Esophagus squamous epithelium (tissue), 5 donors: Measurements from ENCODE around the gene PMM1. TPM values are rescaled to one million over a fixed set of nuclear protein-coding genes. Genes with fewer than 3 reads are reported as not detected.
"Not testable (repeated sequence)": the region's sequence is repeated elsewhere in the genome, so short reads cannot be mapped to it uniquely, and the experiment has no call there.

Source experiments
- DNase-seq: peaks from one replicate; lab custom pipeline; 2025; lab: John Stamatoyannopoulos, UW
- H3K27ac ChIP-seq, 4 donors: fragments of 200-600 bp; sonication (generic); one replicate each; pipeline ENCODE4 v1.5.1; 2016 to 2019; ENCODE audit warnings: mild to moderate bottlenecking in 1 of 4
- H3K27me3 ChIP-seq, 4 donors: fragments of 200-600 bp; sonication (generic); 1 replicate in 3 of 4; 2 replicates in 1 of 4; pipeline versions ENCODE4 v1.5.1 to v1.6.0; 2017 to 2021; ENCODE audit warnings: antibody characterized with exemption in 1 of 4
- H3K36me3 ChIP-seq, 3 donors: fragments of 200-600 bp; sonication (generic); one replicate each; pipeline ENCODE4 v1.5.1; 2016 to 2019
- H3K4me1 ChIP-seq, 3 donors: fragments of 200-600 bp; sonication (generic); one replicate each; pipeline ENCODE4 v1.5.1; 2017 to 2019
- H3K4me3 ChIP-seq, 4 donors: fragments of 200-600 bp; sonication (generic); 1 replicate in 3 of 4; 2 replicates in 1 of 4; pipeline ENCODE4 v1.5.1; 2016 to 2019; ENCODE audit warnings: mild to moderate bottlenecking in 2 of 4, moderate library complexity in 1 of 4
- H3K9me3 ChIP-seq, 3 donors: fragments of 200-600 bp; sonication (generic); one replicate each; pipeline ENCODE4 v1.5.1; 2016 to 2019
- POLR2A ChIP-seq, 4 donors: fragments of 450-650 bp; IDR thresholded peaks; one replicate each; pipeline ENCODE4 v1.6.1; 2017; ENCODE audit warnings: antibody characterized with exemption in 4 of 4, mild to moderate bottlenecking in 4 of 4, moderate library complexity in 3 of 4
- WGBS, 2 donors: methylation state at CpG; one replicate each; pipeline ENCODE4 v1.1.5; 2018; 5-methylcytosine and 5-hydroxymethylcytosine counted together
- intact Hi-C: fragments of 100-400 bp; cut with DNase I; formaldehyde crosslinking; loops from one replicate; pipeline ENCODE4 v1.15.0; 2022
- total RNA-seq, 4 donors: library from RNA; depleted of rRNA; stranded (reverse); fragments of >200 nt; gene quantifications; one replicate each; pipeline ENCODE4 v1.1.0, GENCODE V29; 2016
- TF ChIP-seq, protein P1 (sequence below), 6 experiments: fragments of 450-650 bp in 4 of 6; fragments of 200-600 bp in 2 of 6; sonication (generic) in 2 of 6; IDR thresholded peaks; one replicate each; pipeline ENCODE4 v1.5.1; 2016 to 2019; ENCODE audit warnings: antibody characterized with exemption in 6 of 6, mild to moderate bottlenecking in 4 of 6, moderate library complexity in 4 of 6
- donor health status: DM: yes; HTN: yes; CAD: no.

Gene PMM1
- total RNA-seq, 4 donors from 2014 or later = 17.9 to 65.2 (median 49.5) TPM

GRCh38 chr22:41560095-41560471 lies 29.6 kb downstream of the PMM1 start:
- no peak for DNase-seq
- WGBS, 2 donors = 58 to 69% methylated on average over 4 to 6 of the region's 6 CpGs
- intact Hi-C loops = no loop called here
- no peak for TF ChIP-seq POLR2A (IDR thresholded peaks at IDR 0.05)
- TF ChIP-seq, protein P1, sequence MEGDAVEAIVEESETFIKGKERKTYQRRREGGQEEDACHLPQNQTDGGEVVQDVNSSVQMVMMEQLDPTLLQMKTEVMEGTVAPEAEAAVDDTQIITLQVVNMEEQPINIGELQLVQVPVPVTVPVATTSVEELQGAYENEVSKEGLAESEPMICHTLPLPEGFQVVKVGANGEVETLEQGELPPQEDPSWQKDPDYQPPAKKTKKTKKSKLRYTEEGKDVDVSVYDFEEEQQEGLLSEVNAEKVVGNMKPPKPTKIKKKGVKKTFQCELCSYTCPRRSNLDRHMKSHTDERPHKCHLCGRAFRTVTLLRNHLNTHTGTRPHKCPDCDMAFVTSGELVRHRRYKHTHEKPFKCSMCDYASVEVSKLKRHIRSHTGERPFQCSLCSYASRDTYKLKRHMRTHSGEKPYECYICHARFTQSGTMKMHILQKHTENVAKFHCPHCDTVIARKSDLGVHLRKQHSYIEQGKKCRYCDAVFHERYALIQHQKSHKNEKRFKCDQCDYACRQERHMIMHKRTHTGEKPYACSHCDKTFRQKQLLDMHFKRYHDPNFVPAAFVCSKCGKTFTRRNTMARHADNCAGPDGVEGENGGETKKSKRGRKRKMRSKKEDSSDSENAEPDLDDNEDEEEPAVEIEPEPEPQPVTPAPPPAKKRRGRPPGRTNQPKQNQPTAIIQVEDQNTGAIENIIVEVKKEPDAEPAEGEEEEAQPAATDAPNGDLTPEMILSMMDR (IDR thresholded peaks at IDR 0.05) = no peak
- Histone ChIP-seq H3K36me3 (no peaks in the 10 kb centered on the region), H3K4me1 (peaks cover 3 to 53% (median 13%) of the 10 kb centered on the region in 3 donors), H3K4me3 (peak overlapping the region in 1 of 4 donors; percentile 57), H3K27me3 (peaks cover 0 to 46% (median 0%) of the 10 kb centered on the region in 4 donors), H3K9me3 (no peaks in the 10 kb centered on the region), H3K27ac (peak overlapping the region; percentile 19 to 91 (median 70))

DNA sequence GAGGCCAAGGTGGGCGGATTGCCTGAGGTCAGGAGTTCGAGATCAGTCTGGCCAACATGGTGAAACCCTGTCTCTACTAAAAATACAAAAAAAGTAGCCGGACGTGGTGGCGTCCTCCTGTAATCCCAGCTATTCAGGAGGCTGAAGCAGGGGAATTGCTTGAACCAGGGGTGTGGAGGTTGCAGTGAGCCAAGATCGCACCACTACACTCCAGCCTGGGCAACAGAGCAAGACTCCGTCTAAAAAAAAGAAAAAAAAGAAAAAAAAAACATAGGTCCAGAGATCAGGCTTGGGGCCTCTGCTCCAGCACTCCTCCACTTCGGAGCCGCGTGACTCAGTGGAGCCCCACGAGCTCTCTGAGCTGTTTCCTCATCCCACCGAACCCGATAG lies 31.4 kb downstream of the PMM1 start:
- WGBS, 2 donors = 84% methylated on average over 10 to 11 of the region's 13 CpGs
- intact Hi-C loops = not testable (repeated sequence)

DNA sequence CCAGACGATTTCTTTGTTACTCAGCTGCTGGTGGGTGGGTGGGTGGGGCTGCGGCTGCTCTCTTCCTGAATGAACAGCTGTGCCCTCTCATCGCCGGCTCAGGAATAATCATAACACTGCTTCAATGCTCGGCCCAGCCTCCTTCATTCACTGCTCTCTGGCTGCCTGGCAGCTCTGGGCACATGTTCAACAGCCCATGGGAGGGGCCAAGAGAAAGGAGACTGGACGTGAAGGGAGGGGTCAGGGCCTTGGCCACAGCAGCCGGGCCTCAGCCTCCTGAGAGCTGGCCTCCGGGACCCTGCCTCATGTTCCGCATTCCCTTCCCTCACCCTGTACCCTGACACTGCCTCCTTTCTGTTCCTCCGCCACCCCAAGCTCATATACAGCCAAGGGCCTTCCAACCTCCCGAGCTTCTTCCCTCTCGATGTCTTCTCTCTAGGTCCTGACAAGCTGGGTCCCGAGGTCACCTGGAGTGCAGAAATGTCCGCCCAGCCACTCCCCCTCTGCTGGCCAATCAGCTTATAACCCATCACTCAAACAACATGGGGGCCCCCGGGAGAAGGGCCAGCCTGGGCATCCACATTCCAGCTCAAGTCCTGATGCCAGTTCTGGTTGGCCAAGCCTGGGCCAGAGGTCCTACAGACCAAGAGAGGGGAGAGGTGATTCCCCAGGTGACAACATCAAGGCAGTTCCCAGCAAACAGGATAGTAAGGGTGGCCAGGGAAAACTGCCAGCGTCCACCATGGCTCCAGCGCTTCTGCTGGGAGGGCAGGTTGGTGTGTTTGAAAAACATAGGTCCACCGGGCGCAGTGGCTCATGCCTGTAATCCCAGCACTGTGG lies 32.0 kb downstream of the PMM1 start:
- Histone ChIP-seq H3K4me1 (peaks cover 3 to 39% (median 6%) of the 10 kb centered on the region in 3 donors), H3K4me3 (peak overlapping the region in 1 of 4 donors; percentile 22), H3K27me3 (peaks cover 0 to 38% (median 0%) of the 10 kb centered on the region in 4 donors), H3K27ac (peak overlapping the region; percentile 12 to 76 (median 64)), H3K9me3 (no peaks in the 10 kb centered on the region), H3K36me3 (no peaks in the 10 kb centered on the region)
- DNase-seq = no peak
- intact Hi-C loops = no loop called here
- TF ChIP-seq, protein P1 (IDR thresholded peaks at IDR 0.05) = no peak
- no peak for TF ChIP-seq POLR2A (IDR thresholded peaks at IDR 0.05)
- WGBS, 2 donors = 45 to 65% methylated on average over 9 to 12 of the region's 19 CpGs

More for the DNA sequence above, 31.4 kb downstream of the PMM1 start:
- not testable (repeated sequence) for DNase-seq, H3K36me3 ChIP-seq, H3K4me3 ChIP-seq, H3K9me3 ChIP-seq
- peaks cover 3 to 46% (median 10%) of the 10 kb centered on the region in 3 donors for H3K4me1 ChIP-seq
- H3K27ac ChIP-seq = peak overlapping the region; percentile 12 to 76 (median 64)
- peaks cover 0 to 44% (median 0%) of the 10 kb centered on the region in 4 donors for H3K27me3 ChIP-seq

DNA sequence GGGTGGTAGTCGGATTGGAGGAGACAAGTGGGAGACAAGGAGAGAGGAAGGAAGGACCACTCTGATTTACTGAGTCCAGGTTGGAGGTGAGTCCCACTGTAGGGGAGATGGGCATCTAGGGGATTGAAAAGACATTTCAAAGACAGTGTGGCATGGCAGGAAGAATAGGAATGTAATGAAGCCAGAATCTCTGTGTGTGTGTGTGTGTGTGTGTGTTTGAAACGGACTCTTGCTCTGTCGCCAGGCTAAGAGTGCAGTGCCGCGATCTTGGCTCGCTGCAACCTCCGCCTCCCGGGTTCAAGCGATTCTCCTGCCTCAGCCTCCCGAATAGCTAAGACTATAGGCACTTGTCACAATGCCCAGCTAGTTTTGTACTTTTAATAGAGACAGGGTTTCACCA lies 33.1 kb downstream of the PMM1 start:
- Histone ChIP-seq H3K4me1 (peaks cover 1 to 29% (median 6%) of the 10 kb centered on the region in 3 donors), H3K9me3 (no peaks in the 10 kb centered on the region), H3K36me3 (no peaks in the 10 kb centered on the region), H3K4me3 (no peak overlapping the region), H3K27ac (peak overlapping the region in 2 of 4 donors; percentile 67 to 76), H3K27me3 (peaks cover 0 to 27% (median 0%) of the 10 kb centered on the region in 4 donors)
- intact Hi-C loops = no loop called here
- DNase-seq = no peak
- TF ChIP-seq, protein P1 (IDR thresholded peaks at IDR 0.05) = no peak
- no peak for TF ChIP-seq POLR2A (IDR thresholded peaks at IDR 0.05)
- WGBS, 2 donors = 74 to 81% methylated on average over 7 to 10 of the region's 10 CpGs

DNA sequence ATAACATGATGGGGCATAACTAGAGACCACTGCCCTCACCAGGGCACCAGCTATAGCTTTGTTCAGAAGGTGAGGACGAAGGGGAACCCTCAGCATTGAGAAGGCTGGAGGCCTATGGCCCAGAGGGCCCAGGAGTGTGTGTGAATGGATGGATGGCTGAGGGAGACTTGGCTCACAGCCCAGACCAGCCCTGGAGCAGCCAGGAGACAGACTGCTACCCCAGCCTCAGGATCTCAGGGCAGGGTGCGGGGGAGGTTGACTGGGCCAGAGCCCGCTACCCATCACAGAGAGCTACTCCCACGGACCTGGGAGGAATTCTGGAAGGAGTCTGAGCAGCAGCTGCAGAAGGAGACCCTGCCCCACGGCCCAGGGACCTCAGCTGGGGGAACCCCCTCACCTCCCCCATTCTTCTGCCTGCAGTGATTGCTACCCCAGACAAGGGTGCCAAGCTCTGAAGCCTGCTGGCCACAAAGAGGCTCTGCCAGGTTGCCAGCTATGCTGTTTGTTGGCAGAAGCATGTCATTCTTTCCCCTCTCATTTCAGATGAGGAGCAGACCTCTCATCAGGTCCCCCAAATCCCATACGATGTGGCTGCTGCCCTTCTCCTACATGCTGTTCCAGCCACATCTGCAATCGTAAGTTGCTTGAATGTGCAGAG lies 34.2 kb downstream of the PMM1 start:
- DNase-seq = no peak
- 80 to 89% methylated on average over 3 of the region's 7 CpGs for WGBS, 2 donors
- Histone ChIP-seq H3K4me3 (no peak overlapping the region), H3K27me3 (peaks cover 0 to 16% (median 0%) of the 10 kb centered on the region in 4 donors), H3K4me1 (peaks cover 0 to 25% (median 6%) of the 10 kb centered on the region in 3 donors), H3K27ac (no peak overlapping the region), H3K9me3 (no peaks in the 10 kb centered on the region), H3K36me3 (no peaks in the 10 kb centered on the region)
- TF ChIP-seq POLR2A (IDR thresholded peaks at IDR 0.05) = no peak
- TF ChIP-seq, protein P1 (IDR thresholded peaks at IDR 0.05) = no peak
- intact Hi-C loops = no loop called here
